Testis (tissue), 2 donors: ENCODE results near the gene MAP3K1.

Experiments used
- POLR2A ChIP-seq: fragments of 450-650 bp; IDR thresholded peaks from one replicate; pipeline ENCODE4 v1.6.1; 2017; ENCODE audit warnings: antibody characterized with exemption, mild to moderate bottlenecking, moderate library complexity
- TF ChIP-seq, protein P1 (sequence below), 3 experiments: fragments of 450-650 bp in 2 of 3; fragments of 200-600 bp in 1 of 3; sonication (generic) in 1 of 3; IDR thresholded peaks; one replicate each; pipeline ENCODE4 v1.5.1; 2016 to 2019; ENCODE audit warnings: antibody characterized with exemption in 3 of 3, mild to moderate bottlenecking in 2 of 3, moderate library complexity in 1 of 3

DNA sequence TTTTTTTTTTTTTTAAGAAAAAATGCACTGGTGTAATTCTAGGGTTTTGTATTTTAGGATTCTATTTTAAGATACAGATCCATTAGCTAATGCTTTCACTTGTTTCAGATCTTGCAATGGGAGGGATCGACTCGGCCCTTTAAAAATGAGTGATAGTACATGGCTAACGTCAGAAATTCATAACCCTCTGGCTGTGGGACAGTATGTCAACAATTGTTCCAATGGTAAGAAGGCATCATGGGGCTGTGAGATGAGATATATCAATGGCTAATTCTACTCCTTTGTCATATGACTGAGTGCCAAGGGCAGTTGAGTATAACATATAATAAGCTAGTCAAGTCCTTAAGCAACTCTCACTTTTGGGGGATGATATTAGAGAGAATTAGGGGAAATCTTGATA is 98.4 kb downstream of the MAP3K1 start:
- TF ChIP-seq, protein P1, sequence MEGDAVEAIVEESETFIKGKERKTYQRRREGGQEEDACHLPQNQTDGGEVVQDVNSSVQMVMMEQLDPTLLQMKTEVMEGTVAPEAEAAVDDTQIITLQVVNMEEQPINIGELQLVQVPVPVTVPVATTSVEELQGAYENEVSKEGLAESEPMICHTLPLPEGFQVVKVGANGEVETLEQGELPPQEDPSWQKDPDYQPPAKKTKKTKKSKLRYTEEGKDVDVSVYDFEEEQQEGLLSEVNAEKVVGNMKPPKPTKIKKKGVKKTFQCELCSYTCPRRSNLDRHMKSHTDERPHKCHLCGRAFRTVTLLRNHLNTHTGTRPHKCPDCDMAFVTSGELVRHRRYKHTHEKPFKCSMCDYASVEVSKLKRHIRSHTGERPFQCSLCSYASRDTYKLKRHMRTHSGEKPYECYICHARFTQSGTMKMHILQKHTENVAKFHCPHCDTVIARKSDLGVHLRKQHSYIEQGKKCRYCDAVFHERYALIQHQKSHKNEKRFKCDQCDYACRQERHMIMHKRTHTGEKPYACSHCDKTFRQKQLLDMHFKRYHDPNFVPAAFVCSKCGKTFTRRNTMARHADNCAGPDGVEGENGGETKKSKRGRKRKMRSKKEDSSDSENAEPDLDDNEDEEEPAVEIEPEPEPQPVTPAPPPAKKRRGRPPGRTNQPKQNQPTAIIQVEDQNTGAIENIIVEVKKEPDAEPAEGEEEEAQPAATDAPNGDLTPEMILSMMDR (IDR thresholded peaks at IDR 0.05) = no peak
- no peak for TF ChIP-seq POLR2A
